SK-N-SH treated with all-trans-retinoic acid at 6 μM for 48 hours (cell line): ENCODE measurements around the gene ZAP70.

ENCODE experiments used
- ATAC-seq: fragments of 200-7000 bp; cut with Tn5 transposase; 3 replicates; pipeline ENCODE4 v1.9.1; 2020; ENCODE audit warnings: mild to moderate bottlenecking, moderate library complexity
- ARNTL ChIP-seq: fragments of 450-650 bp; formaldehyde crosslinking; IDR thresholded peaks from 2 replicates; pipeline ENCODE4 v1.5.0; 2020; ENCODE audit warnings: low read depth, mild to moderate bottlenecking, moderate library complexity, borderline replicate concordance
- BACH2 ChIP-seq: fragments of 250-450 bp; sonication (Bioruptor Pico); IDR thresholded peaks from 2 replicates; pipeline ENCODE4 v1.9.0; 2021; ENCODE audit warnings: mild to moderate bottlenecking, borderline replicate concordance
- GLIS3 ChIP-seq: fragments of 250-450 bp; sonication (Bioruptor Pico); IDR thresholded peaks from 2 replicates; pipeline ENCODE4 v1.5.0; 2020; ENCODE audit warnings: mild to moderate bottlenecking, moderate library complexity
- ISL1 ChIP-seq: fragments of 250-450 bp; sonication (Bioruptor Pico); IDR thresholded peaks from 2 replicates; pipeline ENCODE4 v2.1.2; 2022; ENCODE audit warnings: mild to moderate bottlenecking, moderate library complexity
- OSR1 ChIP-seq: fragments of 250-450 bp; sonication (Bioruptor Pico); IDR thresholded peaks from 2 replicates; pipeline ENCODE4 v1.8.0; 2022; ENCODE audit warnings: moderate library complexity, mild to moderate bottlenecking, inconsistent platforms
- PPARA ChIP-seq: fragments of 250-450 bp; sonication (Bioruptor Pico); IDR thresholded peaks from 2 replicates; pipeline ENCODE4 v1.5.0; 2020; ENCODE audit warnings: mild to moderate bottlenecking, borderline replicate concordance
- RARB ChIP-seq: fragments of 250-450 bp; sonication (Bioruptor Pico); IDR thresholded peaks from 2 replicates; pipeline ENCODE4 v1.8.0; 2021; ENCODE audit warnings: mild to moderate bottlenecking, moderate library complexity
- TCF4 ChIP-seq: fragments of 250-450 bp; sonication (Bioruptor Pico); IDR thresholded peaks from 2 replicates; pipeline ENCODE4 v1.8.0; 2021; ENCODE audit warnings: mild to moderate bottlenecking, moderate library complexity, borderline replicate concordance
- TOX ChIP-seq: fragments of 250-450 bp; sonication (Bioruptor Pico); IDR thresholded peaks from 2 replicates; pipeline ENCODE4 v1.8.0; 2021; ENCODE audit warnings: mild to moderate bottlenecking, moderate library complexity, borderline replicate concordance
- ZC3H10 ChIP-seq: fragments of 250-450 bp; sonication (Bioruptor Pico); IDR thresholded peaks from 2 replicates; pipeline ENCODE4 v1.5.1; 2021; ENCODE audit warnings: mild to moderate bottlenecking, moderate library complexity
- ZFP3 ChIP-seq: fragments of 250-450 bp; sonication (Bioruptor Pico); IDR thresholded peaks from 2 replicates; pipeline ENCODE4 v1.5.0; 2020; ENCODE audit warnings: mild to moderate bottlenecking, moderate library complexity
- ZFP30 ChIP-seq: fragments of 450-650 bp; formaldehyde crosslinking; IDR thresholded peaks from 2 replicates; pipeline ENCODE4 v1.5.0; 2022; ENCODE audit warnings: mild to moderate bottlenecking, moderate library complexity
- ZNF565 ChIP-seq: fragments of 450-650 bp; formaldehyde crosslinking; conservative IDR thresholded peaks from 2 replicates; pipeline ENCODE4 v1.5.0; 2020; ENCODE audit warnings: low read depth, mild to moderate bottlenecking, moderate library complexity
- ZNF70 ChIP-seq: fragments of 450-650 bp; formaldehyde crosslinking; IDR thresholded peaks from 2 replicates; pipeline ENCODE4 v1.5.0; 2020; ENCODE audit warnings: mild to moderate bottlenecking, moderate library complexity
- ZNF8 ChIP-seq: fragments of 450-650 bp; formaldehyde crosslinking; IDR thresholded peaks from 2 replicates; pipeline ENCODE4 v1.5.0; 2020; ENCODE audit warnings: mild to moderate bottlenecking, moderate library complexity
- TF ChIP-seq, protein P1 (sequence below): fragments of 250-450 bp; sonication (Bioruptor Pico); IDR thresholded peaks from 2 replicates; pipeline ENCODE4 v1.5.1; 2020; ENCODE audit warnings: low read depth, mild to moderate bottlenecking, moderate library complexity
- TF ChIP-seq, protein P2 (sequence below): fragments of 250-450 bp; sonication (Bioruptor Pico); IDR thresholded peaks from 2 replicates; pipeline ENCODE4 v1.5.1; 2021; ENCODE audit warnings: mild to moderate bottlenecking, moderate library complexity
- TF ChIP-seq, protein P3 (sequence below): fragments of 250-450 bp; sonication (Bioruptor Pico); IDR thresholded peaks from 2 replicates; pipeline ENCODE4 v1.8.0; 2021; ENCODE audit warnings: low read depth, mild to moderate bottlenecking, moderate library complexity, borderline replicate concordance
- TF ChIP-seq, protein P4 (sequence below): fragments of 250-450 bp; sonication (Bioruptor Pico); IDR thresholded peaks from 2 replicates; pipeline ENCODE4 v1.5.0; 2020; ENCODE audit warnings: mild to moderate bottlenecking, moderate library complexity
- TF ChIP-seq, protein P5 (sequence below): fragments of 250-450 bp; sonication (Bioruptor Pico); IDR thresholded peaks from 2 replicates; pipeline ENCODE4 v1.8.0; 2020; ENCODE audit warnings: mild to moderate bottlenecking, moderate library complexity, borderline replicate concordance

The ZAP70 gene

DNA sequence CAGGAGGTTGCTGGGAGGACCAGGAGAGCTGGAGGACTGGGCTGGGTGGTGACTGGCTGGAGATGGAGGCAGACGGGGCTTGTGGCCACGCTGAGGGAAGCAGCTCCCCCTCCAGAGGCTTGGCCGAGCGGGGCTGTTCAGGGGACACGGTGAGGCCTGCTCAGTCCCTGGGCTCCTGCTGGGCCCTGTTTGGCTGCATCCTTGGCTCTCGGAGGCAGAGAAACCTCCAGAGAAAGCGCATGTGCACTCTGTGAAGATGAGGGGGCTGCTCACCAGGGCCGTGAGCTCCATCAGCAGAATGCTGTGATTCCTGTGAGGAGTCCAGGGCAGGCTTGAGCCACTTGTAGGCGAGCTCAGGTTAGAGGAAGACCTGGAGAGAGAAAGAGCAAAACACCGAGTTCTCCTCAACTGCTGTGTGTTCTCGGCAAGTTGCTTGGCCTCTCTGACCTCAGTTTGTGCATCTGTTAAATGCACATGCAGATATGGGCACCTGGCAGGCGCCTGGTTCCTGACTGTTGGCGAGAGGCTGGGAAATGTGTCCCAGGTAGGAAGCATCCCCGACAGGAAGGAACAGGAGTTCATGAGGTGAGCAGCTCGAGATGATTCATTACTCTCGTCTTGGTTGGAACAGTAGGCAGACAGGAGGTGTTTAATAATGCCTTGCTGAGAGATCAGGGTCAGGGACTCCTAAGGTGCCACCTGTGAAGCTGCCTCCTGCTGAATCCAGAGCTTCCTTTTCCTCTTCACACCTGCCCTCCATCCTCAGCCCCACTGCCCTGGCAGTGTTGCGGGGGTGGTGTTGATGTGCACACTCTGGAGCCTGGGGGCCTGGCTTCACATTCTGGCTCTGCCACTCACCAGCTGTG lies 941 bp downstream of the ZAP70 start:
- TF ChIP-seq TCF4 (CRISPR knock-in tag) (no peak), ZNF8 (no peak), BACH2 (CRISPR knock-in tag) (no peak), PPARA (no peak), GLIS3 (CRISPR knock-in tag) (no peak), ZFP3 (CRISPR knock-in tag) (no peak), ZFP30 (CRISPR knock-in tag) (no peak), RARB (CRISPR knock-in tag) (no peak), ZNF565 (CRISPR knock-in tag) (no peak), ZC3H10 (no peak), ARNTL (CRISPR knock-in tag) (no peak), TOX (CRISPR knock-in tag) (no peak), ISL1 (no peak), OSR1 (CRISPR knock-in tag) (no peak), ZNF70 (CRISPR knock-in tag) (no peak)
- TF ChIP-seq, protein P1, sequence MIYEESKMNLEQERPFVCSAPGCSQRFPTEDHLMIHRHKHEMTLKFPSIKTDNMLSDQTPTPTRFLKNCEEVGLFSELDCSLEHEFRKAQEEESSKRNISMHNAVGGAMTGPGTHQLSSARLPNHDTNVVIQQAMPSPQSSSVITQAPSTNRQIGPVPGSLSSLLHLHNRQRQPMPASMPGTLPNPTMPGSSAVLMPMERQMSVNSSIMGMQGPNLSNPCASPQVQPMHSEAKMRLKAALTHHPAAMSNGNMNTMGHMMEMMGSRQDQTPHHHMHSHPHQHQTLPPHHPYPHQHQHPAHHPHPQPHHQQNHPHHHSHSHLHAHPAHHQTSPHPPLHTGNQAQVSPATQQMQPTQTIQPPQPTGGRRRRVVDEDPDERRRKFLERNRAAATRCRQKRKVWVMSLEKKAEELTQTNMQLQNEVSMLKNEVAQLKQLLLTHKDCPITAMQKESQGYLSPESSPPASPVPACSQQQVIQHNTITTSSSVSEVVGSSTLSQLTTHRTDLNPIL (CRISPR knock-in tag) = no peak
- TF ChIP-seq, protein P2, sequence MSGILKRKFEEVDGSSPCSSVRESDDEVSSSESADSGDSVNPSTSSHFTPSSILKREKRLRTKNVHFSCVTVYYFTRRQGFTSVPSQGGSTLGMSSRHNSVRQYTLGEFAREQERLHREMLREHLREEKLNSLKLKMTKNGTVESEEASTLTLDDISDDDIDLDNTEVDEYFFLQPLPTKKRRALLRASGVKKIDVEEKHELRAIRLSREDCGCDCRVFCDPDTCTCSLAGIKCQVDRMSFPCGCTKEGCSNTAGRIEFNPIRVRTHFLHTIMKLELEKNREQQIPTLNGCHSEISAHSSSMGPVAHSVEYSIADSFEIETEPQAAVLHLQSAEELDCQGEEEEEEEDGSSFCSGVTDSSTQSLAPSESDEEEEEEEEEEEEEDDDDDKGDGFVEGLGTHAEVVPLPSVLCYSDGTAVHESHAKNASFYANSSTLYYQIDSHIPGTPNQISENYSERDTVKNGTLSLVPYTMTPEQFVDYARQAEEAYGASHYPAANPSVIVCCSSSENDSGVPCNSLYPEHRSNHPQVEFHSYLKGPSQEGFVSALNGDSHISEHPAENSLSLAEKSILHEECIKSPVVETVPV (CRISPR knock-in tag) = no peak
- TF ChIP-seq, protein P3, sequence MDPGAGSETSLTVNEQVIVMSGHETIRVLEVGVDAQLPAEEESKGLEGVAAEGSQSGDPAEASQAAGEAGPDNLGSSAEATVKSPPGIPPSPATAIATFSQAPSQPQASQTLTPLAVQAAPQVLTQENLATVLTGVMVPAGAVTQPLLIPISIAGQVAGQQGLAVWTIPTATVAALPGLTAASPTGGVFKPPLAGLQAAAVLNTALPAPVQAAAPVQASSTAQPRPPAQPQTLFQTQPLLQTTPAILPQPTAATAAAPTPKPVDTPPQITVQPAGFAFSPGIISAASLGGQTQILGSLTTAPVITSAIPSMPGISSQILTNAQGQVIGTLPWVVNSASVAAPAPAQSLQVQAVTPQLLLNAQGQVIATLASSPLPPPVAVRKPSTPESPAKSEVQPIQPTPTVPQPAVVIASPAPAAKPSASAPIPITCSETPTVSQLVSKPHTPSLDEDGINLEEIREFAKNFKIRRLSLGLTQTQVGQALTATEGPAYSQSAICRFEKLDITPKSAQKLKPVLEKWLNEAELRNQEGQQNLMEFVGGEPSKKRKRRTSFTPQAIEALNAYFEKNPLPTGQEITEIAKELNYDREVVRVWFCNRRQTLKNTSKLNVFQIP (CRISPR knock-in tag) = no peak
- TF ChIP-seq, protein P4, sequence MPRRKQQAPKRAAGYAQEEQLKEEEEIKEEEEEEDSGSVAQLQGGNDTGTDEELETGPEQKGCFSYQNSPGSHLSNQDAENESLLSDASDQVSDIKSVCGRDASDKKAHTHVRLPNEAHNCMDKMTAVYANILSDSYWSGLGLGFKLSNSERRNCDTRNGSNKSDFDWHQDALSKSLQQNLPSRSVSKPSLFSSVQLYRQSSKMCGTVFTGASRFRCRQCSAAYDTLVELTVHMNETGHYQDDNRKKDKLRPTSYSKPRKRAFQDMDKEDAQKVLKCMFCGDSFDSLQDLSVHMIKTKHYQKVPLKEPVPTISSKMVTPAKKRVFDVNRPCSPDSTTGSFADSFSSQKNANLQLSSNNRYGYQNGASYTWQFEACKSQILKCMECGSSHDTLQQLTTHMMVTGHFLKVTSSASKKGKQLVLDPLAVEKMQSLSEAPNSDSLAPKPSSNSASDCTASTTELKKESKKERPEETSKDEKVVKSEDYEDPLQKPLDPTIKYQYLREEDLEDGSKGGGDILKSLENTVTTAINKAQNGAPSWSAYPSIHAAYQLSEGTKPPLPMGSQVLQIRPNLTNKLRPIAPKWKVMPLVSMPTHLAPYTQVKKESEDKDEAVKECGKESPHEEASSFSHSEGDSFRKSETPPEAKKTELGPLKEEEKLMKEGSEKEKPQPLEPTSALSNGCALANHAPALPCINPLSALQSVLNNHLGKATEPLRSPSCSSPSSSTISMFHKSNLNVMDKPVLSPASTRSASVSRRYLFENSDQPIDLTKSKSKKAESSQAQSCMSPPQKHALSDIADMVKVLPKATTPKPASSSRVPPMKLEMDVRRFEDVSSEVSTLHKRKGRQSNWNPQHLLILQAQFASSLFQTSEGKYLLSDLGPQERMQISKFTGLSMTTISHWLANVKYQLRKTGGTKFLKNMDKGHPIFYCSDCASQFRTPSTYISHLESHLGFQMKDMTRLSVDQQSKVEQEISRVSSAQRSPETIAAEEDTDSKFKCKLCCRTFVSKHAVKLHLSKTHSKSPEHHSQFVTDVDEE (CRISPR knock-in tag) = no peak
- TF ChIP-seq, protein P5, sequence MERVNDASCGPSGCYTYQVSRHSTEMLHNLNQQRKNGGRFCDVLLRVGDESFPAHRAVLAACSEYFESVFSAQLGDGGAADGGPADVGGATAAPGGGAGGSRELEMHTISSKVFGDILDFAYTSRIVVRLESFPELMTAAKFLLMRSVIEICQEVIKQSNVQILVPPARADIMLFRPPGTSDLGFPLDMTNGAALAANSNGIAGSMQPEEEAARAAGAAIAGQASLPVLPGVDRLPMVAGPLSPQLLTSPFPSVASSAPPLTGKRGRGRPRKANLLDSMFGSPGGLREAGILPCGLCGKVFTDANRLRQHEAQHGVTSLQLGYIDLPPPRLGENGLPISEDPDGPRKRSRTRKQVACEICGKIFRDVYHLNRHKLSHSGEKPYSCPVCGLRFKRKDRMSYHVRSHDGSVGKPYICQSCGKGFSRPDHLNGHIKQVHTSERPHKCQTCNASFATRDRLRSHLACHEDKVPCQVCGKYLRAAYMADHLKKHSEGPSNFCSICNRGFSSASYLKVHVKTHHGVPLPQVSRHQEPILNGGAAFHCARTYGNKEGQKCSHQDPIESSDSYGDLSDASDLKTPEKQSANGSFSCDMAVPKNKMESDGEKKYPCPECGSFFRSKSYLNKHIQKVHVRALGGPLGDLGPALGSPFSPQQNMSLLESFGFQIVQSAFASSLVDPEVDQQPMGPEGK (CRISPR knock-in tag) = no peak
- no peak for ATAC-seq

DNA sequence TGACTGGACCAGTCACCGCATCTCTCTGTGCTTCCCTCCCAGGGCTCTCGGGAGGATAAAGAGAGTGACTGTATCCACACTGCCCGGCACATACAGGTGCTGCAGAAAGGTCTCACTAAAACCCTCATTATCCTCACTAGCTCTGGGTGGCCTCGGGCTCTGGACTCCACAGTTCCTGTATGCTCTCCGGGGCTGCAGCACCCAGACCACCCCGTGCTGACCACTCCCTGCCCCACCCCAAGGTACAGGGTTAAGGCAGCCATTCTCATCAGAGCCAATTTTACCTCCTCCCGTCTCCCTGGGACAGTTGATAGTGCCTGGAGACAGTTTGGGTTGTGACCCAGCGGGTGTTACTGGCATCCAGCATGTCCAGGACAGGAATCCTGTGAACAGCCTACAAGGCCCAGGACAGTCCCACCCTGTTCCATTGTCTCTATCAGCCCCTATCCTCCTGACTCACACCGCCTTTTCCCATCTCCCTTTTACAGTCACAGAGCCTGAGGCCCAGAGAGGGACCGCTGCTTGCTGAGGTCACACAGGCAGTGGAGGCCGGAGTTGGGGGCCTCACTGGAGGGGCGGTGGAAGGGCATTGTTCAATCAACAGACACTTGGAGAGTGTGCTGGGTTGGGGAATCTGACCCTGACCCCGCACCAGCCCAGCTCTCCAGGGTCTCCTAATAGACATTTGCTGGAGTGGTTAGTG lies 1.7 kb downstream of the ZAP70 start:
- ATAC-seq = no peak
- no peak for TF ChIP-seq ZFP30 (CRISPR knock-in tag)
- no peak for TF ChIP-seq ZNF8
- no peak for TF ChIP-seq ARNTL (CRISPR knock-in tag)
- no peak for TF ChIP-seq TCF4 (CRISPR knock-in tag)
